Neural crest cell (in vitro differentiated cells): ENCODE measurements around the gene PRELID2. TPM values are rescaled to one million over a fixed set of nuclear protein-coding genes. Genes with fewer than 3 reads are reported as not detected.

Source experiments
- DNase-seq: peaks from one replicate; pipeline ENCODE4 v3.0.0; 2021; ENCODE audit warnings: low read depth, mixed read lengths, low spot score
- H3K27ac Mint-ChIP-seq: one replicate; pipeline ENCODE4 v1.8.0; 2021; ENCODE audit warnings: mild to moderate bottlenecking, mixed read lengths; ENCODE audit not compliant: unreplicated experiment
- H3K27me3 Mint-ChIP-seq: 2 replicates; pipeline ENCODE4 v1.8.0; 2021; ENCODE audit warnings: low read depth, mild to moderate bottlenecking, mixed read lengths
- H3K36me3 Mint-ChIP-seq: 2 replicates; pipeline ENCODE4 v1.8.0; 2021; ENCODE audit warnings: low read depth, mild to moderate bottlenecking, mixed read lengths
- H3K4me1 Mint-ChIP-seq: 2 replicates; pipeline ENCODE4 v1.8.0; 2021; ENCODE audit warnings: mixed read lengths
- H3K4me3 Mint-ChIP-seq: one replicate; pipeline ENCODE4 v1.8.0; 2021; ENCODE audit warnings: mild to moderate bottlenecking, mixed read lengths
- H3K9me3 Mint-ChIP-seq: 2 replicates; pipeline ENCODE4 v1.8.0; 2021; ENCODE audit warnings: mixed read lengths
- CTCF ChIP-seq: fragments of 200-600 bp; sonication (generic); conservative IDR thresholded peaks from 2 replicates; pipeline ENCODE4 v1.5.0; 2021; ENCODE audit warnings: antibody characterized with exemption, mild to moderate bottlenecking
- total RNA-seq: library from RNA; stranded (reverse); gene quantifications from 2 replicates; pipeline ENCODE4 v1.2.1, GENCODE V29; 2021

Gene PRELID2
- total RNA-seq, 1 donor from 2014 or later: 14.0 TPM

GRCh38 chr5:145829708-145830361, 5.3 kb downstream of the PRELID2 start:
- no peak for TF ChIP-seq CTCF
- Mint-ChIP-seq H3K4me3 (no peak overlapping the region), H3K4me1 (peaks cover 20% of the 10 kb centered on the region), H3K36me3 (no peaks in the 10 kb centered on the region), H3K27me3 (no peaks in the 10 kb centered on the region), H3K27ac (no peak overlapping the region), H3K9me3 (no peaks in the 10 kb centered on the region)
- DNase-seq: no peak

- no peaks in the 10 kb centered on the region for H3K9me3 Mint-ChIP-seq
- no peak for TF ChIP-seq CTCF
These were observed 8.1 kb downstream of the PRELID2 start for GRCh38 chr5:145826895-145827674.

GRCh38 chr5:145825751-145826180, 9.4 kb downstream of the PRELID2 start:
- Mint-ChIP-seq H3K36me3 (peaks cover 4% of the 10 kb centered on the region), H3K9me3 (no peaks in the 10 kb centered on the region), H3K27me3 (no peaks in the 10 kb centered on the region), H3K4me3 (no peak overlapping the region), H3K27ac (no peak overlapping the region), H3K4me1 (peaks cover 4% of the 10 kb centered on the region)
- TF ChIP-seq CTCF: peak; percentile 81
- DNase-seq: no peak

More at GRCh38 chr5:145826895-145827674, 8.1 kb downstream of the PRELID2 start:
- Mint-ChIP-seq H3K27me3 (no peaks in the 10 kb centered on the region), H3K36me3 (no peaks in the 10 kb centered on the region), H3K4me1 (peaks cover 8% of the 10 kb centered on the region), H3K27ac (no peak overlapping the region), H3K4me3 (no peak overlapping the region)
- DNase-seq: no peak

GRCh38 chr5:145824040-145824439, 11.1 kb downstream of the PRELID2 start:
- no peak for TF ChIP-seq CTCF
- H3K4me3 Mint-ChIP-seq: no peak overlapping the region
- H3K36me3 Mint-ChIP-seq: peaks cover 4% of the 10 kb centered on the region
- H3K4me1 Mint-ChIP-seq: peaks cover 4% of the 10 kb centered on the region
- H3K27me3 Mint-ChIP-seq: no peaks in the 10 kb centered on the region
- H3K9me3 Mint-ChIP-seq: no peaks in the 10 kb centered on the region
- DNase-seq: no peak
- peak overlapping the region; percentile 55 for H3K27ac Mint-ChIP-seq

- Mint-ChIP-seq H3K27ac (no peak overlapping the region), H3K27me3 (no peaks in the 10 kb centered on the region), H3K36me3 (peaks cover 4% of the 10 kb centered on the region), H3K9me3 (no peaks in the 10 kb centered on the region), H3K4me3 (no peak overlapping the region), H3K4me1 (no peaks in the 10 kb centered on the region)
- no peak for TF ChIP-seq CTCF
- no peak for DNase-seq
These were observed 16.5 kb downstream of the PRELID2 start for GRCh38 chr5:145818604-145819003.
